ENCODE results near the gene CALN1.

DNA sequence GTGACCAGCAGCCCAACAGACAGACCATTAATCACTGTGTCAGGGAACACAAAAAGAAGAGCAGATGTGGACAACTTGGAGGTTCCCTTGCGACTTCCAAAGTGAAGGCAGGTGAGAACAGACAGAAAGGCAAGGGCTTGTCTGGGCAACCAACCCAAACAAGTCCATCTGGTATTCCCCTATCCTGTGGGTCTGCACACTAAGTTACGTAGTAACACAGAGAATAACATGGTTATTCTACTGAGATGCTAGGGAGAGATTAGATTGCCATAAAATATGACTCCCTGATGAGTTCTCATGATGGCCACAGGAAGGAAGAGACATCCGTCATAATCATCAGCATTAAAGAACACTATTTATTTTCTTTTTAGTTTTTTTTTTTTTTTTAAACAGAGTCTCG, 252.2 kb downstream of the CALN1 start:
- TF ChIP-seq, protein P1, sequence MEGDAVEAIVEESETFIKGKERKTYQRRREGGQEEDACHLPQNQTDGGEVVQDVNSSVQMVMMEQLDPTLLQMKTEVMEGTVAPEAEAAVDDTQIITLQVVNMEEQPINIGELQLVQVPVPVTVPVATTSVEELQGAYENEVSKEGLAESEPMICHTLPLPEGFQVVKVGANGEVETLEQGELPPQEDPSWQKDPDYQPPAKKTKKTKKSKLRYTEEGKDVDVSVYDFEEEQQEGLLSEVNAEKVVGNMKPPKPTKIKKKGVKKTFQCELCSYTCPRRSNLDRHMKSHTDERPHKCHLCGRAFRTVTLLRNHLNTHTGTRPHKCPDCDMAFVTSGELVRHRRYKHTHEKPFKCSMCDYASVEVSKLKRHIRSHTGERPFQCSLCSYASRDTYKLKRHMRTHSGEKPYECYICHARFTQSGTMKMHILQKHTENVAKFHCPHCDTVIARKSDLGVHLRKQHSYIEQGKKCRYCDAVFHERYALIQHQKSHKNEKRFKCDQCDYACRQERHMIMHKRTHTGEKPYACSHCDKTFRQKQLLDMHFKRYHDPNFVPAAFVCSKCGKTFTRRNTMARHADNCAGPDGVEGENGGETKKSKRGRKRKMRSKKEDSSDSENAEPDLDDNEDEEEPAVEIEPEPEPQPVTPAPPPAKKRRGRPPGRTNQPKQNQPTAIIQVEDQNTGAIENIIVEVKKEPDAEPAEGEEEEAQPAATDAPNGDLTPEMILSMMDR (IDR thresholded peaks at IDR 0.05), result no peak
- TF ChIP-seq POLR2A (IDR thresholded peaks at IDR 0.05), result no peak
- TF ChIP-seq EP300 (IDR thresholded peaks at IDR 0.05), result no peak

Measured in ovary (tissue), 3 donors.